Thoracic aorta (tissue), 2 donors: ENCODE measurements around the gene RASL12. TPM values are rescaled to one million over a fixed set of nuclear protein-coding genes. Genes with fewer than 3 reads are reported as not detected.
"Not testable (repeated sequence)": the region's sequence is repeated elsewhere in the genome, so short reads cannot be mapped to it uniquely, and the experiment has no call there.

Experiments
- ATAC-seq: fragments of 150-250 bp; one replicate; pipeline ENCODE4 v1.8.0; 2017; ENCODE audit warnings: low read depth; ENCODE audit not compliant: insufficient number of reproducible peaks, low FRiP score
- DNase-seq: peaks from one replicate; pipeline ENCODE4 v3.0.0-alpha.2; 2020; ENCODE audit warnings: low spot score
- H3K27ac ChIP-seq, 2 donors: fragments of 200-600 bp; sonication (generic); 1 replicate in 1 of 2; 2 replicates in 1 of 2; pipeline ENCODE4 v1.5.1; 2016; ENCODE audit warnings: mild to moderate bottlenecking in 2 of 2, moderate library complexity in 2 of 2
- H3K27me3 ChIP-seq: fragments of 200-600 bp; sonication (generic); replicated peaks from 2 replicates; pipeline ENCODE4 v1.6.0; 2016; ENCODE audit warnings: mild to moderate bottlenecking; ENCODE audit not compliant: insufficient read depth
- H3K36me3 ChIP-seq: fragments of 200-600 bp; sonication (generic); one replicate; pipeline ENCODE4 v1.5.1; 2016
- H3K4me1 ChIP-seq, 2 donors: fragments of 200-600 bp; sonication (generic); 1 replicate in 1 of 2; 2 replicates in 1 of 2; pipeline versions ENCODE4 v1.5.1 to v1.6.0; 2016; ENCODE audit warnings: low read depth in 2 of 2, mild to moderate bottlenecking in 1 of 2; ENCODE audit not compliant: control insufficient read depth in 1 of 2
- H3K4me3 ChIP-seq: fragments of 200-600 bp; sonication (generic); 2 replicates; pipeline ENCODE4 v1.5.1; 2016; ENCODE audit warnings: mild to moderate bottlenecking
- H3K9me3 ChIP-seq: fragments of 200-600 bp; sonication (generic); 2 replicates; pipeline ENCODE4 v1.5.1; 2016
- CTCF ChIP-seq: fragments of 200-600 bp; sonication (generic); IDR thresholded peaks from one replicate; pipeline ENCODE4 v1.5.1; 2019; ENCODE audit warnings: antibody characterized with exemption
- total RNA-seq, 2 donors: library from RNA; depleted of rRNA; stranded (reverse); fragments of >200 nt; gene quantifications; one replicate each; pipeline versions ENCODE4 v1.1.0 to v1.2.3, GENCODE V29; 2016

RASL12 gene
- total RNA-seq, 2 donors from 2014 or later = 211 to 324 TPM

- TF ChIP-seq CTCF = no peak
- Histone ChIP-seq H3K36me3 (peaks cover 26% of the 10 kb centered on the region), H3K27me3 (no peaks in the 10 kb centered on the region), H3K4me3 (no peak overlapping the region), H3K27ac (peak overlapping the region; percentile 96 to 99), H3K4me1 (peaks cover 14 to 65% of the 10 kb centered on the region in 2 donors), H3K9me3 (no peaks in the 10 kb centered on the region)
- ATAC-seq (no peak), DNase-seq (no peak)
These were observed 27.9 kb upstream of the RASL12 start for GRCh38 chr15:65095747-65096104.

- Histone ChIP-seq H3K4me1 (peaks cover 14 to 65% of the 10 kb centered on the region in 2 donors), H3K36me3 (peaks cover 26% of the 10 kb centered on the region), H3K9me3 (no peaks in the 10 kb centered on the region), H3K27me3 (no peaks in the 10 kb centered on the region), H3K4me3 (no peak overlapping the region), H3K27ac (peak overlapping the region; percentile 96 to 99)
- DNase-seq (no peak), ATAC-seq (no peak)
- no peak for TF ChIP-seq CTCF
These were observed 27.4 kb upstream of the RASL12 start for GRCh38 chr15:65095011-65095746.

- ATAC-seq = peak; percentile 1
- no peak for TF ChIP-seq CTCF
- Histone ChIP-seq H3K4me1 (peaks cover 16 to 70% of the 10 kb centered on the region in 2 donors), H3K9me3 (no peaks in the 10 kb centered on the region), H3K36me3 (peaks cover 21% of the 10 kb centered on the region), H3K4me3 (no peak overlapping the region), H3K27me3 (no peaks in the 10 kb centered on the region), H3K27ac (peak overlapping the region; percentile 96 to 99)
- DNase-seq = no peak
These were observed 26.7 kb upstream of the RASL12 start for GRCh38 chr15:65094294-65094995.

- H3K9me3 ChIP-seq, H3K27me3 ChIP-seq, H3K4me3 ChIP-seq, ATAC-seq, DNase-seq: not testable (repeated sequence)
- H3K36me3 ChIP-seq = peaks cover 15% of the 10 kb centered on the region
- H3K4me1 ChIP-seq = peaks cover 22 to 76% of the 10 kb centered on the region in 2 donors
- peak overlapping the region; percentile 96 to 99 for H3K27ac ChIP-seq
These were observed 26.0 kb upstream of the RASL12 start for GRCh38 chr15:65093793-65094170.

- Histone ChIP-seq H3K27ac (peak overlapping the region; percentile 96 to 99), H3K27me3 (no peaks in the 10 kb centered on the region), H3K4me3 (no peak overlapping the region), H3K9me3 (no peaks in the 10 kb centered on the region), H3K36me3 (peaks cover 9% of the 10 kb centered on the region), H3K4me1 (peaks cover 27 to 81% of the 10 kb centered on the region in 2 donors)
- DNase-seq = no peak
- no peak for ATAC-seq
- TF ChIP-seq CTCF = no peak
These were observed 25.4 kb upstream of the RASL12 start for GRCh38 chr15:65092911-65093792.
